HUES6 (cell line): ENCODE data around the gene MAP3K1.
A peak's percentile ranks its signal among the peaks of the same experiment; 100 is the strongest.
"Not testable (repeated sequence)": the region's sequence is repeated elsewhere in the genome, so short reads cannot be mapped to it uniquely, and the experiment has no call there.

Experiments
- H3K27ac ChIP-seq: 2 replicates; pipeline ENCODE4 v1.7.0; 2013; ENCODE audit warnings: low read depth, mild to moderate bottlenecking, low read length, inconsistent platforms
- H3K27me3 ChIP-seq: 2 replicates; pipeline ENCODE4 v1.6.1; 2013; ENCODE audit warnings: low read length; ENCODE audit not compliant: control insufficient read depth, insufficient read depth
- H3K36me3 ChIP-seq: 2 replicates; pipeline ENCODE4 v1.6.1; 2013; ENCODE audit warnings: low read length; ENCODE audit not compliant: control insufficient read depth, insufficient read depth
- H3K4me1 ChIP-seq: 2 replicates; pipeline ENCODE4 v1.6.1; 2013; ENCODE audit warnings: low read length; ENCODE audit not compliant: control insufficient read depth, insufficient read depth
- H3K4me3 ChIP-seq: 2 replicates; pipeline ENCODE4 v1.5.1; 2013; ENCODE audit warnings: low read depth, low read length
- H3K9ac ChIP-seq: one replicate; pipeline ENCODE4 v1.6.1; 2013; ENCODE audit warnings: mild to moderate bottlenecking, low read length
- H3K9me3 ChIP-seq: 2 replicates; pipeline ENCODE4 v1.6.1; 2013; ENCODE audit warnings: low read depth, low read length; ENCODE audit not compliant: control insufficient read depth, insufficient read depth

MAP3K1 gene

DNA sequence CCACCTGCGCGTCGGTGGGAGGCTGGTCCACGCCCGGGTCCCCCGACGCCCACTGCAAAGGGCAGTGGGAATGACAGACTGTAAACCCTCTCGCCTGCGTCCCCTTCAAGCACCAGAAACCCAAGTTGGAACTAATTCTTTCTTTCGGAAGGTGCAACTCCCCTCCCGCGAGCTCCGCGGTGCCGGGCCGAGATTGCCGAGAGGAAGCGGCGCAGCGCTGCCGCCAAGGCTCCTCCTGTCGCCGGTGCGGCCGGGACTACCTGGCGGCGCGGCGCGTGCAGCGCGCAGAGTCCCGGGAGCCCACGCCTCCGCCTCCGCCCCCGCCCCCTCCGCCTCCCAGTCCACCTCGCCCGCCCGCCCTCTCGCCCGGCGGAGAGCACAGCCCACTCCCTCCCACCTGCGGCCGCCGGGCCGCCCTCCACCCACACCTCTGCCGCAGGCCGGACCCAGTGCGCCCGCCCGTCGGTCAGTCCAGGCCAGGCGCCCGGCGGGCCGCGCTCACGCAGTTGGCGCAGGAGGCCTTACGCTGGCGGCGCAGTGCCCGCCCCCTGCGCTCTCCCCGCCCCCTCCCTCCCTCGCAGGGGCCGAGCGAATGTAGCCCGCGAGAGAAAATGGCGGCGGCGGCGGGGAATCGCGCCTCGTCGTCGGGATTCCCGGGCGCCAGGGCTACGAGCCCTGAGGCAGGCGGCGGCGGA is at the start of gene MAP3K1:
Gene MAP3K1, plus strand, starts transcription at position 587 of the 695 bp plus-strand sequence. Its CDS starts 25 bp downstream, at position 612.
- Histone ChIP-seq H3K4me1 (peaks cover 31% of the 10 kb centered on the region), H3K9me3 (no peaks in the 10 kb centered on the region), H3K4me3 (peak within 1 kb of the TSS; percentile 82), H3K27me3 (peaks cover 13% of the 10 kb centered on the region), H3K9ac (peak within 1 kb of the TSS; percentile 82), H3K27ac (peak within 1 kb of the TSS; percentile 56; the same call in 1 of the 2 replicates), H3K36me3 (no peaks in the 10 kb centered on the region)

DNA sequence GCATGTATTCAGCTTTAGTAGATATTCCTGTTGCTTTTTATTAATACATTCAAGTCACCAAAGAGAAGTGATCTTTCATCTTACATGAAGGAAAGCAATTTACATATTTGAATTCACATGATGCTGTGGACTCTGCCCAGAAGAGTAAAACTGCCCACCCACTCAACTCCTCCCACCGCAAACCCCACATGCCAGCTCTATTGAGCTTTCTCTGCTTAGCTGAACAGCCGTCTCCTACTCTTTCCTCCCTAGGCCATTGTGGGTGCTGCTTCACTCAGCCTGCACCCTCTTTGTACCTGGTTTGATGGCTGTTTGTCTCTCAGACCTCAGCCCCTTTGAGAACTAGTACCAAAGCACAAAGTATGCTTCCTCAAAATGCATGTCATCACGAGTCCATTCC is 48.4 kb upstream of the MAP3K1 start:
- no peak overlapping the region for H3K4me3 ChIP-seq
- no peaks in the 10 kb centered on the region for H3K9me3 ChIP-seq
- no peak overlapping the region for H3K27ac ChIP-seq
- H3K27me3 ChIP-seq, result no peaks in the 10 kb centered on the region
- H3K4me1 ChIP-seq, result no peaks in the 10 kb centered on the region
- no peaks in the 10 kb centered on the region for H3K36me3 ChIP-seq
- no peak overlapping the region for H3K9ac ChIP-seq

DNA sequence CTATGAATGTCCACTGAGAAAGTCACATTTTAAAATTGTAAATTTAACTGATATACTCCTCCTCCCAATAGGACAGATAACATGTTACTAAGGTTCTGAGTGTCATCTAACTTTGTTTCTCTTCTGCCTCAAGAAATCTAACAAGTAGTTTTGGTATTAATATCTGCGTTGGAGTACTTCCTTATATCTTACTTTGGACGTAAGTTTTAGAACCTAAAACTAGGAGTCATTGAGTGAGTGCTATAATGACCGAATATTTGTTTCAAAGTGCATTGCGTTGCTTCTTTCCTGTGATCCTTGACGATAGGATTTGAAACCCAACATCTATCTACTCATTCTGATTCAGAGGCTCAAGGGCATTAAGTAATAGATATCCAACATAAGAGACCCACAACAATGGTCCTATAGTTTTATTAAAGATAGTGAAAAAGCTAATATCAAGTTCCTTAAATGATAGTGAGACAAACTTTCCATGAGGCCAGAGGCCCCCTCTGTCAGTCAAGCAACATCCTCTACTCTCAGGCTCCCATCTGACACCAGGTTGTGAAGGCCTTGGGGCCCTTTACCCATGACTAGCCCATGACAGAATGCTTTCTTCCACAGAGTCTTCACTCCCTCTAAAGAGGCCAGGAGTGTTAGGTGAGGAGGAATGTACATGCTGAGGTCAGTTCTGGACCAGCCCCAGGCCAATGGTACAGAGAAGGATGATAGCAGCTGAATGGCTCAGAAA is 45.3 kb upstream of the MAP3K1 start:
- Histone ChIP-seq H3K27ac (no peak overlapping the region), H3K27me3 (no peaks in the 10 kb centered on the region), H3K9ac (no peak overlapping the region), H3K36me3 (no peaks in the 10 kb centered on the region), H3K4me1 (no peaks in the 10 kb centered on the region), H3K4me3 (no peak overlapping the region), H3K9me3 (no peaks in the 10 kb centered on the region)

DNA sequence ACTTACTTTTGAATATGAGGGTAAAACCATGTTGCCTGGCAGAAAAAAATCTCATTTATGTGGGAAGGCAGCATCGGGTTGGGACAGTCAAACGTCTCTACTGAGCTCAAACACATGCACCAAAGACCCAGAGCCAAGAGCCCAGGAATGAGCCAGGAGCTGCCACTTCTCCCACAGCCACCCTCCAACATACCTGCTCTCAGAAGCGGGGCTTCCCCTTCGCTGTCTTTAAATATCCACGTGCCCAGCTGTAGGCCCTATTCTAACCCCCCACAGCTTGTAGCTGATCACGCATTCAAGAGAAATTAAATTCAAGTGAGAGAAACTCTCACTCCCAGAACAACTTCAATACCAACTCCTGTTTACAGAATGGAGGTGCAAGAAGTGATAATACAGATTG is 42.6 kb upstream of the MAP3K1 start:
- Histone ChIP-seq H3K9ac (no peak overlapping the region), H3K27me3 (no peaks in the 10 kb centered on the region), H3K27ac (no peak overlapping the region), H3K4me3 (no peak overlapping the region), H3K36me3 (no peaks in the 10 kb centered on the region), H3K9me3 (no peaks in the 10 kb centered on the region), H3K4me1 (no peaks in the 10 kb centered on the region)

DNA sequence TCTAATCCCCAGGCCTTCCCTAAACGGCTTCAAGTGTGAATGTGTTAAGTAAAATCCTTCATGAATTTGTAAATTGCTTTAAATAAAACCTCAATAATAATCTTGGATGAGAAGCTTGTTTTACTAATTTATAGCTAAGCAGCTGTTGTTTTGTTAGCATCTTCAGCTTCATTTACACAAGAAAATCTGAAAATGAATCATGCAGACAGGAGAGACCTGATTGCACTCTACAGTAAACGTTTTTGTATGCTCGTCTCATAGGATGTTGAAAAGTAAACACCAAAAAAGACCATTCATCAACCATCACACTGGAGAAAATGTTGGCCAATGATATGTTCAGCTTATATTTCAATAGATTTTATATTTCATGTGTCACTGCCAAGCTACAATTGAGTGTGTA is 40.4 kb upstream of the MAP3K1 start:
- H3K4me1 ChIP-seq, result no peaks in the 10 kb centered on the region
- H3K9ac ChIP-seq, result no peak overlapping the region

DNA sequence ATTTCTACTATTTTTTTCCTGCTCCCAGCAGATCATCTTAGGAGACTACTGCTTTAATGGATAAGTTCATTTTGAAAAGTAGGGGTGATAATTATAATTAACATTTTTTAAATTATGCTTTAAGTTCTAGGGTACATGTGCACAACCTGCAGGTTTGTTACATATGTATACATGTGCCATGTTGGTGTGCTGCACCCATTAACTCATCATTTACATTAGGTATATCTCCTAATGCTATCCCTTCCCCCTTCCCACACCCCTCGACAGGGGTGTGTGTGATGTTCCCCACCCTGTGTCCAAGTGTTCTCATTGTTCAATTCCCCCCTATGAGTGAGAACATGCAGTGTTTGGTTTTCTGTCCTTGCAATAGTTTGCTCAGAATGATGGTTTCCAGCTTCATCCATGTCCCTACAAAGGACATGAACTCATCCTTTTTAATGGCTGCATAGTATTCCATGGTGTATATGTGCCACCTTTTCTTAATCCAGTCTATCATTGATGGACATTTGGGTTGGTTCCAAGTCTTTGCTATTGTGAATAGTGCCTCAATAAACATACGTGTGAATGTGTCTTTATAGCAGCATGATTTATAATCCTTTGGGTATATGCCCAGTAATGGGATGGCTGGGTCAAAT is 39.0 kb upstream of the MAP3K1 start:
- not testable (repeated sequence) for H3K4me3 ChIP-seq, H3K27ac ChIP-seq, H3K27me3 ChIP-seq, H3K4me1 ChIP-seq, H3K36me3 ChIP-seq, H3K9me3 ChIP-seq, H3K9ac ChIP-seq

More for the DNA sequence above, 40.4 kb upstream of the MAP3K1 start:
- Histone ChIP-seq H3K27ac (no peak overlapping the region), H3K4me3 (no peak overlapping the region), H3K27me3 (no peaks in the 10 kb centered on the region), H3K36me3 (no peaks in the 10 kb centered on the region), H3K9me3 (no peaks in the 10 kb centered on the region)

DNA sequence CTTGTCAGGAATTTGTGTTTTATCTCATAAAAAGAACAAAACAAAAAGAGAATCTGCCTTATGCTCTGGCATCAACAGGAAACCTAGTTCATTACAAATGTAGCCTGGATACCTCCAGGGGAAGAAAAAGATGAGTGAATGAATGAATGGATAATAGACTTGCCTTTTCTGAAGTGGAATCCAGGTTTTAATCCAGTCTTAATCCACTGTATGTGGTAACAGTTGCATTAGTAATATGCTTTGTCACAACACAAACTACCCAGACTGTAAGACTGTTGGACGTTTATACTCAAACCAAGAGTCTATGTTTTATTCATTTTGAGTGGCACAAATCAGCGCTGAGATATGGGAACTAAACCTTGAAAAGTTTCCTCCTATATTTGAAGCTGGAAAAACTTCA is 32.1 kb upstream of the MAP3K1 start:
- H3K9ac ChIP-seq, result no peak overlapping the region
- H3K27ac ChIP-seq, result no peak overlapping the region
- H3K4me3 ChIP-seq, result no peak overlapping the region
- H3K36me3 ChIP-seq, result no peaks in the 10 kb centered on the region
- H3K27me3 ChIP-seq, result no peaks in the 10 kb centered on the region
- no peaks in the 10 kb centered on the region for H3K4me1 ChIP-seq
- H3K9me3 ChIP-seq, result peaks cover 13% of the 10 kb centered on the region

DNA sequence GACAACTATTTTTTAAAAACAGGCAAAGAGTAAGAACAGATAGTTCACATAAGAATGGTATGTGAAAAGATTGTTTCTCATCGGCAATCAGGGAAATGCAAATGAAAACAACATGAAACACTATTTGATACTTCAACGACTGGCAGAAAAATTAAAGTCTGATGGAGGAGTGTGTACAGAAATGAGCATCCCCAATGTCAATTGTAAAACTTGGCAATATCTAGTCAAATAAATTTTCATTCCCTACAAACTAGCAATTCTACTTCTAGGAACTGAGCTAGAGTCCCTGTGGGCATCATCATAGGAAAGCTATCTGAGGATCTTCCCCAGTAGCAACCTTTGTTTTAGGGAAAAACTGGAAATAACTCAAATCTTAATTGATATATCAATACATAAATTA is 29.0 kb upstream of the MAP3K1 start:
- Histone ChIP-seq H3K9me3 (peaks cover 13% of the 10 kb centered on the region), H3K9ac (no peak overlapping the region), H3K27me3 (no peaks in the 10 kb centered on the region), H3K36me3 (no peaks in the 10 kb centered on the region), H3K27ac (no peak overlapping the region), H3K4me1 (no peaks in the 10 kb centered on the region), H3K4me3 (no peak overlapping the region)

DNA sequence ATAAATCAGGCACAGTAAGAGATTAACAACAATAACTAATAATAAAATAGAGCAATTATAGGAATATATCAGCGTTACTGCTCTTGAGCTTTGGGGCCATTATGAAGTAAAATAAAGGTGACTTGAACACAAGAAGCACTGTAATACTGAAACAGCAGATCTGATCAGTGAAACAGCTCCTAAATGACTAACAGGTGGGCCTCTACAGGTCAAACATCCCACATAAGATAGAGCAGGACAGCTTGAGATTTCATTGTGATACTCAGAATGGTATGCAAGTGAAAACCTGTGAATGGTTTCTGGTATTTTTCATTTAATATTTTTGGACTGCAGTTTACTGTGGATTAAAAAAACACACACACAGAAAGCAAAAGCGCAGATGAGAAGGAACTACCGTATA is 24.0 kb upstream of the MAP3K1 start:
- H3K9me3 ChIP-seq, result no peaks in the 10 kb centered on the region
- H3K4me3 ChIP-seq, result no peak overlapping the region
- no peak overlapping the region for H3K27ac ChIP-seq
- no peaks in the 10 kb centered on the region for H3K4me1 ChIP-seq
- no peak overlapping the region for H3K9ac ChIP-seq
- H3K27me3 ChIP-seq, result no peaks in the 10 kb centered on the region
- H3K36me3 ChIP-seq, result no peaks in the 10 kb centered on the region

DNA sequence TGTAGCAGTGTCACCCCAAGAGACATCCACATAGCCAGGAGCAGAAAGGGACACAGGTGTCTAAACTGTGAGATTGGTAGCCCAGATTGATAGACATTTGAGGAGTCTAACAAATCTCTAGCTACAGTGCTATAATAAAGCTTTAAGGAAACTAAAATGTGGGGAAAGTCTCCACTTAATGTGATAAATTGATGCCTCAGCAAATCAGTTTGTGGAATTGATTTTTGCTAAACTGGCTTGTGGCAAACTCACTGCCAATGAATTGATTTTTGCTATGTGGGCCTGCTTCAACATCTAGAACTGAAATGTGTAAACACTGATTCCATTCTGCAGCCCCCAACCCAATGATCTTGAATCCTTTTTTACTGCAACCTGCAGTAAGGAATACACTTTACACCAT is 16.8 kb upstream of the MAP3K1 start:
- Histone ChIP-seq H3K4me3 (no peak overlapping the region), H3K27ac (no peak overlapping the region), H3K4me1 (no peaks in the 10 kb centered on the region), H3K36me3 (no peaks in the 10 kb centered on the region), H3K27me3 (no peaks in the 10 kb centered on the region), H3K9me3 (no peaks in the 10 kb centered on the region), H3K9ac (no peak overlapping the region)

DNA sequence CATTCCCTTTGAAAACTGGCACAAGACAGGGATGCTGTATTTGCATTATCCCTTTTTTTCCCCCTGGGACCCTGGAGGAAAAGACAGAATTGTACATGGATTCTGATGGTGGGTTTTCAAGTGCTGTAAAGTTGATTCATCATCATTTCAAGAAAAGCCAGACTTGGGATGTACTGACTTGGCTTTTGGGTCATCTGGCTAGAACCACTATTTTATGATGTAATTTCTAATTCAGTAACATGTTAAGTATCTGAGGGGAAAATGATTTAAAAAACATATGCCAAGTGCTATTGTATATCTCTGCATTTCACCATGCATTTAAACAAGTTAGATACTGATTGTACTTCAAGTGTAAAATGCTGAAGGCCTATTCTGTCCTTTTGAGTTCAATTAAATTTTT is 15.2 kb upstream of the MAP3K1 start:
- Histone ChIP-seq H3K27me3 (no peaks in the 10 kb centered on the region), H3K9me3 (no peaks in the 10 kb centered on the region), H3K4me3 (no peak overlapping the region), H3K27ac (no peak overlapping the region), H3K36me3 (no peaks in the 10 kb centered on the region), H3K9ac (no peak overlapping the region), H3K4me1 (no peaks in the 10 kb centered on the region)
